ENCODE results near the gene RPL18. TPM values are rescaled to one million over a fixed set of nuclear protein-coding genes. Genes with fewer than 3 reads are reported as not detected.
A peak's percentile ranks its signal among the peaks of the same experiment; 100 is the strongest.

Gene RPL18
- total RNA-seq, 1 donor from 2014 or later, result 1,772 TPM

GRCh38 chr19:48631225-48631624 is 12.2 kb upstream of the RPL18 start:
- H3K27me3 Mint-ChIP-seq (ENCODE audit: low read depth), result peaks cover 30% of the 10 kb centered on the region
- no peak overlapping the region for H3K27ac Mint-ChIP-seq (ENCODE audit: unreplicated experiment)
- no peaks in the 10 kb centered on the region for H3K36me3 Mint-ChIP-seq (ENCODE audit: low read depth)
- peaks cover 39% of the 10 kb centered on the region for H3K4me1 Mint-ChIP-seq
- no peaks in the 10 kb centered on the region for H3K9me3 Mint-ChIP-seq
- DNase-seq (ENCODE audit: low read depth, low spot score), result no peak
- H3K4me3 Mint-ChIP-seq, result peak overlapping the region; percentile 86
- no peak for TF ChIP-seq CTCF (conservative IDR thresholded peaks at IDR 0.05)

- TF ChIP-seq CTCF (conservative IDR thresholded peaks at IDR 0.05), result no peak
- Mint-ChIP-seq H3K36me3 (ENCODE audit: low read depth) (no peaks in the 10 kb centered on the region), H3K9me3 (no peaks in the 10 kb centered on the region), H3K27me3 (ENCODE audit: low read depth) (peaks cover 25% of the 10 kb centered on the region), H3K4me3 (peak overlapping the region; percentile 86), H3K4me1 (peaks cover 36% of the 10 kb centered on the region), H3K27ac (ENCODE audit: unreplicated experiment) (peak overlapping the region; percentile 87)
- no peak for DNase-seq (ENCODE audit: low read depth, low spot score)
These were observed 11.5 kb upstream of the RPL18 start for GRCh38 chr19:48630296-48631063.

- H3K36me3 Mint-ChIP-seq (ENCODE audit: low read depth), result no peaks in the 10 kb centered on the region
- DNase-seq (ENCODE audit: low read depth, low spot score), result no peak
- TF ChIP-seq CTCF (conservative IDR thresholded peaks at IDR 0.05), result no peak
- H3K4me3 Mint-ChIP-seq, result peak overlapping the region; percentile 86
- H3K27me3 Mint-ChIP-seq (ENCODE audit: low read depth), result peaks cover 19% of the 10 kb centered on the region
- H3K4me1 Mint-ChIP-seq, result peaks cover 44% of the 10 kb centered on the region
- H3K27ac Mint-ChIP-seq (ENCODE audit: unreplicated experiment), result no peak overlapping the region
- no peaks in the 10 kb centered on the region for H3K9me3 Mint-ChIP-seq
These were observed 10.8 kb upstream of the RPL18 start for GRCh38 chr19:48629599-48630295.

GRCh38 chr19:48629297-48629598 is 10.3 kb upstream of the RPL18 start:
- Mint-ChIP-seq H3K4me1 (peaks cover 42% of the 10 kb centered on the region), H3K4me3 (no peak overlapping the region), H3K36me3 (ENCODE audit: low read depth) (no peaks in the 10 kb centered on the region), H3K27me3 (ENCODE audit: low read depth) (peaks cover 14% of the 10 kb centered on the region), H3K27ac (ENCODE audit: unreplicated experiment) (no peak overlapping the region), H3K9me3 (no peaks in the 10 kb centered on the region)
- no peak for TF ChIP-seq CTCF (conservative IDR thresholded peaks at IDR 0.05)
- DNase-seq (ENCODE audit: low read depth, low spot score), result no peak

GRCh38 chr19:48628486-48629296 is 9.7 kb upstream of the RPL18 start:
- no peak for DNase-seq (ENCODE audit: low read depth, low spot score)
- peaks cover 43% of the 10 kb centered on the region for H3K4me1 Mint-ChIP-seq
- H3K4me3 Mint-ChIP-seq, result no peak overlapping the region
- H3K27me3 Mint-ChIP-seq (ENCODE audit: low read depth), result peaks cover 11% of the 10 kb centered on the region
- no peak for TF ChIP-seq CTCF (conservative IDR thresholded peaks at IDR 0.05)
- no peaks in the 10 kb centered on the region for H3K36me3 Mint-ChIP-seq (ENCODE audit: low read depth)
- H3K9me3 Mint-ChIP-seq, result no peaks in the 10 kb centered on the region
- no peak overlapping the region for H3K27ac Mint-ChIP-seq (ENCODE audit: unreplicated experiment)

All from neural crest cell (in vitro differentiated cells).